ENCODE data around the gene AARSD1.
"Not testable (repeated sequence)": the region's sequence is repeated elsewhere in the genome, so short reads cannot be mapped to it uniquely, and the experiment has no call there.

AARSD1 gene

DNA sequence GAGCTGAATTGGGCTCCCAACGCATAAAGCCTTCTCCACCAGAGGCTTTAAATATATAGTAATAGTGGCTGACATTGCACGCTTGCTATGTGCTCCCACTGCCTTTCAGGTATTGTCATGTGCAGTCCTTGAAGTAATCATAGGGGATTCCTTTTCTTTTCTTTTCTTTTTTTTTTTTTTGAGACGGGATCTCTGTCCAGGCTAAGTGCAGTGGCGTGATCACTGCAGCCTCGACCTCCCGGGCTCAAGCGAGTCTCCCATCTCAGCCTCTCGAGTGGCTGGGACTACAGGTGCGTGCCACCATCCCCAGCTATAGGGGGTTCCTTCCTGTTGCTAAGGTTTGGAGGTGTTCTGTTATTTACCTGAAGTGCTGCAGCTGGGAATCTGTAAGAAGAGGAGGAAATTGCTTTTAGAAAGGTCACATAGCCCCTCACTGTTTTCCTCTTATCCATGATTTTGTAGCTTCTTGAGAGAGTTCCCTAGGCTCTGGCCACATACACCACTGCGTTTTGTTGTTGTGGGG, 34.8 kb upstream of the AARSD1 start:
- Histone ChIP-seq H3F3A (ENCODE audit: control insufficient read depth, insufficient read depth) (peaks cover 50% of the 10 kb centered on the region), H3K9me3 (ENCODE audit: control insufficient read depth, insufficient read depth, low read length) (no peaks in the 10 kb centered on the region), H3K79me2 (ENCODE audit: control insufficient read depth, low read length) (peaks cover 26% of the 10 kb centered on the region), H3K9me2 (replicated peaks; ENCODE audit: control insufficient read depth, low read length) (no peaks in the 10 kb centered on the region), H3K4me3 (ENCODE audit: low read length) (peak overlapping the region; percentile 83), H3K4me2 (ENCODE audit: low read length) (peak overlapping the region; percentile 95), H3K4me1 (ENCODE audit: control insufficient read depth, low read length) (peaks cover 23% of the 10 kb centered on the region), H3K27ac (ENCODE audit: low read depth, low read length) (peak overlapping the region; percentile 65), H3K36me3 (ENCODE audit: control insufficient read depth, low read length) (peaks cover 58% of the 10 kb centered on the region), H3K27me3 (ENCODE audit: control insufficient read depth, low read length) (no peaks in the 10 kb centered on the region), H4K20me1 (ENCODE audit: control insufficient read depth, insufficient read depth, low read depth, low read length) (peaks cover 14% of the 10 kb centered on the region)
- TF ChIP-seq, protein P1, sequence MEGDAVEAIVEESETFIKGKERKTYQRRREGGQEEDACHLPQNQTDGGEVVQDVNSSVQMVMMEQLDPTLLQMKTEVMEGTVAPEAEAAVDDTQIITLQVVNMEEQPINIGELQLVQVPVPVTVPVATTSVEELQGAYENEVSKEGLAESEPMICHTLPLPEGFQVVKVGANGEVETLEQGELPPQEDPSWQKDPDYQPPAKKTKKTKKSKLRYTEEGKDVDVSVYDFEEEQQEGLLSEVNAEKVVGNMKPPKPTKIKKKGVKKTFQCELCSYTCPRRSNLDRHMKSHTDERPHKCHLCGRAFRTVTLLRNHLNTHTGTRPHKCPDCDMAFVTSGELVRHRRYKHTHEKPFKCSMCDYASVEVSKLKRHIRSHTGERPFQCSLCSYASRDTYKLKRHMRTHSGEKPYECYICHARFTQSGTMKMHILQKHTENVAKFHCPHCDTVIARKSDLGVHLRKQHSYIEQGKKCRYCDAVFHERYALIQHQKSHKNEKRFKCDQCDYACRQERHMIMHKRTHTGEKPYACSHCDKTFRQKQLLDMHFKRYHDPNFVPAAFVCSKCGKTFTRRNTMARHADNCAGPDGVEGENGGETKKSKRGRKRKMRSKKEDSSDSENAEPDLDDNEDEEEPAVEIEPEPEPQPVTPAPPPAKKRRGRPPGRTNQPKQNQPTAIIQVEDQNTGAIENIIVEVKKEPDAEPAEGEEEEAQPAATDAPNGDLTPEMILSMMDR (IDR thresholded peaks at IDR 0.05; ENCODE audit: low read depth, low read length, poor library complexity, severe bottlenecking), result no peak
- TF ChIP-seq EZH2phosphoT487 (IDR thresholded peaks at IDR 0.05; ENCODE audit: borderline replicate concordance, low read length), result no peak

DNA sequence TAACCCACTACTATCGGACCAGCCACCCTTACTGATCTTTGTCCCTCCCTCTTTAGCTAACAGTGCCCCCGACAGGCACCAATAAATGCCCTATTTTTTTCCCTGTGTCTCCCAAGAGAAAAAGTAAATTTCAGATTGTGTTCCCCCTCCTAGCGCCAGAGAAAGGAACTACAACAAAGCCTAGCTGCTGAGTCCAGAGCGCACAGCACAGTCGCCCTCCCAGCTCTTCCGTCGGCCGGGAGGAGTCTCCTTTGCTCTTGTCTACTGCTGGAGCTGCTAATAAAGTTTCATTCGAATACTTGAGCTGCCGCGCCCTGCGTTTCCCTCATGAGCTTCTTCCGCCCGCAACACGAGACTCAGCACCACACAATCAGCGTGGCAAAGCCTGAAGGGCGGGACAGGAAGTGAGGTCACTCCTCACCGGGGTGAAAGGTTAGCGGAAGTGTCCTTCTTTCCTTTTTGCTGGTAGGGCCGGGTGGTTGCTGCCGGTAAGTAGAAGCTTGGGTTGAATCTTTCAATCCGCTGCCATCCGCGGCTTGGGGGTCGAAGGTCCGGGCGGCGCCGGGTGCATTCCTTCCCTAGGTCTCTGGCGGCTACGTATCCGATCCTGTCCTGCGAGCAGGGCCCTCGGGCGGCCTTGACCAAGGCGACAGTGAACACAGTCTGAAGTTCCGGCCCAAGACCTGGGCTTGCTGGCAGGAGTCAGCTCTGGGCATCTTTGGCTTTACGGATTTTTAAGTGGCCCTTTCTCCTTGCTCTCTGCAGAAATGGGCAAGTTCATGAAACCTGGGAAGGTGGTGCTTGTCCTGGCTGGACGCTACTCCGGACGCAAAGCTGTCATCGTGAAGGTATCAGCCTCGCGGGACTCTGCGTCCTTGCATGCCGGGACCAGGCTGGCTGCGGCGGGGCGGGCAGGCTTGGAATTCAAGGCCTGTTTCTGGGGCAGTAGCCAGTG, 34.0 kb upstream of the AARSD1 start, which contains the start of gene RPL27:
Gene RPL27 (plus strand): TSS at position 436 of the 955 bp plus-strand sequence. CDS start 332 bp downstream, at position 768.
- no peaks in the 10 kb centered on the region for H3K27me3 ChIP-seq (ENCODE audit: control insufficient read depth, low read length)
- peaks cover 56% of the 10 kb centered on the region for H3K36me3 ChIP-seq (ENCODE audit: control insufficient read depth, low read length)
- H3K27ac ChIP-seq (ENCODE audit: low read depth, low read length), result peak within 1 kb of the TSS; percentile 65
- H3K4me1 ChIP-seq (ENCODE audit: control insufficient read depth, low read length), result peaks cover 23% of the 10 kb centered on the region
- no peaks in the 10 kb centered on the region for H3K9me3 ChIP-seq (ENCODE audit: control insufficient read depth, insufficient read depth, low read length)
- peaks cover 14% of the 10 kb centered on the region for H4K20me1 ChIP-seq (ENCODE audit: control insufficient read depth, insufficient read depth, low read depth, low read length)
- no peaks in the 10 kb centered on the region for H3K9me2 ChIP-seq (replicated peaks; ENCODE audit: control insufficient read depth, low read length)
- H3K4me2 ChIP-seq (ENCODE audit: low read length), result peak within 1 kb of the TSS; percentile 95
- peaks cover 26% of the 10 kb centered on the region for H3K79me2 ChIP-seq (ENCODE audit: control insufficient read depth, low read length)
- peak within 1 kb of the TSS; percentile 83 for H3K4me3 ChIP-seq (ENCODE audit: low read length)
- no peak for TF ChIP-seq EZH2phosphoT487 (IDR thresholded peaks at IDR 0.05; ENCODE audit: borderline replicate concordance, low read length)
- TF ChIP-seq, protein P1 (IDR thresholded peaks at IDR 0.05; ENCODE audit: low read depth, low read length, poor library complexity, severe bottlenecking), result peak; percentile 96
- H3F3A ChIP-seq (ENCODE audit: control insufficient read depth, insufficient read depth), result peaks cover 44% of the 10 kb centered on the region

DNA sequence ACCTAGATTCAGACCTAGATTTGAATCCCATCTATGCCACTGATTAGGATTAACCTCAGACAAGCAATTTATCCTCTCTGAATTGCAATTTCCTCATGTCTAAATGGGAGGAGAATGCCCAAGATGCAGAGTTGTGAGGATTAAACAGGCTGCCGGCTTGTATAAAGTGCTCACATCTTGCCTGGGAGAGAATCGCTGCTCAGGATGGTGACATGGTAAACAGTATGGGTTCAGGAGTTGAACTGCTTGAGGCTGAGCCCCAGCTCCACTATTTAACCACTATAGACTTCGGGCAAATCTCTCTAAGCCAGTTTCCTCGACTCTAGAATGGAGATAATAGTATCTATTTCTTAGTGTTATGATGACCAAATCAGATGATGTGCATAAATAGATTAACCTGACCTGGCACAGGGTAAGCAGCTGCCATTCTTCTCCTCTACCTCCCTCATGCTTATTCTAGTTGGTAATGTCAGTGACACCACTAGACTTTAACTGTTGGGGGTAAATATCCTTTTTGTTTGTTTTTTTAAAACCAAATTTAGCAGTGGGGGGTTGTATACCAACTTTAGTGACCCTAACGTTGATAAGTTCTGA, 33.2 kb upstream of the AARSD1 start:
- H3K9me2 ChIP-seq (replicated peaks; ENCODE audit: control insufficient read depth, low read length), result no peaks in the 10 kb centered on the region
- H3K27me3 ChIP-seq (ENCODE audit: control insufficient read depth, low read length), result no peaks in the 10 kb centered on the region
- peaks cover 56% of the 10 kb centered on the region for H3K36me3 ChIP-seq (ENCODE audit: control insufficient read depth, low read length)
- peaks cover 26% of the 10 kb centered on the region for H3K79me2 ChIP-seq (ENCODE audit: control insufficient read depth, low read length)
- peaks cover 37% of the 10 kb centered on the region for H3F3A ChIP-seq (ENCODE audit: control insufficient read depth, insufficient read depth)
- H3K4me1 ChIP-seq (ENCODE audit: control insufficient read depth, low read length), result peaks cover 23% of the 10 kb centered on the region
- H4K20me1 ChIP-seq (ENCODE audit: control insufficient read depth, insufficient read depth, low read depth, low read length), result peaks cover 14% of the 10 kb centered on the region
- peak overlapping the region; percentile 66 for H3K4me3 ChIP-seq (ENCODE audit: low read length)
- no peaks in the 10 kb centered on the region for H3K9me3 ChIP-seq (ENCODE audit: control insufficient read depth, insufficient read depth, low read length)
- TF ChIP-seq, protein P1 (IDR thresholded peaks at IDR 0.05; ENCODE audit: low read depth, low read length, poor library complexity, severe bottlenecking), result no peak
- TF ChIP-seq EZH2phosphoT487 (IDR thresholded peaks at IDR 0.05; ENCODE audit: borderline replicate concordance, low read length), result no peak
- 0 out of 2 replicates have a peak overlapping the region, but pooled peaks have one; percentile 14 for H3K27ac ChIP-seq (ENCODE audit: low read depth, low read length)
- H3K4me2 ChIP-seq (ENCODE audit: low read length), result peak overlapping the region; percentile 77

- not testable (repeated sequence) for H3K27ac ChIP-seq (ENCODE audit: low read depth, low read length); H4K20me1 ChIP-seq (ENCODE audit: control insufficient read depth, insufficient read depth, low read depth, low read length); H3K9me2 ChIP-seq (replicated peaks; ENCODE audit: control insufficient read depth, low read length); H3K27me3 ChIP-seq (ENCODE audit: control insufficient read depth, low read length); H3K79me2 ChIP-seq (ENCODE audit: control insufficient read depth, low read length); H3K4me3 ChIP-seq (ENCODE audit: low read length); H3K9me3 ChIP-seq (ENCODE audit: control insufficient read depth, insufficient read depth, low read length); H3K4me2 ChIP-seq (ENCODE audit: low read length)
- H3K36me3 ChIP-seq (ENCODE audit: control insufficient read depth, low read length), result peaks cover 53% of the 10 kb centered on the region
- H3K4me1 ChIP-seq (ENCODE audit: control insufficient read depth, low read length), result peaks cover 16% of the 10 kb centered on the region
- H3F3A ChIP-seq (ENCODE audit: control insufficient read depth, insufficient read depth), result peaks cover 11% of the 10 kb centered on the region
These were observed 29.7 kb upstream of the AARSD1 start for GRCh38 chr17:42993913-42994312.
